Psoas muscle (tissue), 8 donors: ENCODE data around the gene USP28. TPM values are rescaled to one million over a fixed set of nuclear protein-coding genes. Genes with fewer than 3 reads are reported as not detected.

Experiments
- ATAC-seq, 4 donors: fragments of 200-7000 bp; cut with Tn5 transposase; one replicate each; pipeline ENCODE4 v1.9.1; 2020; ENCODE audit warnings: moderate library complexity in 3 of 4, mild to moderate bottlenecking in 2 of 4
- DNase-seq, 2 donors: peaks; one replicate each; pipeline ENCODE4 v3.0.0-alpha.2; 2020
- H3K27ac ChIP-seq: fragments of 200-600 bp; one replicate; pipeline ENCODE4 v1.8.0; 2022
- H3K27me3 ChIP-seq, 3 donors: fragments of 200-600 bp in 1 of 3; one replicate each; pipeline versions ENCODE4 v1.6.1 to v1.8.0; 2013 to 2022; ENCODE audit warnings: low read length in 2 of 3, mild to moderate bottlenecking in 2 of 3, moderate library complexity in 1 of 3; ENCODE audit not compliant: insufficient read depth in 3 of 3
- H3K36me3 ChIP-seq, 2 donors: fragments of 200-600 bp in 1 of 2; one replicate each; pipeline versions ENCODE4 v1.6.1 to v1.8.0; 2013 to 2022; ENCODE audit warnings: low read depth in 1 of 2, mild to moderate bottlenecking in 1 of 2, moderate library complexity in 1 of 2; ENCODE audit not compliant: insufficient read depth in 1 of 2
- H3K4me1 ChIP-seq: fragments of 200-600 bp; one replicate; pipeline ENCODE4 v1.8.0; 2022
- H3K4me3 ChIP-seq: fragments of 200-600 bp; one replicate; pipeline ENCODE4 v1.8.0; 2022; ENCODE audit warnings: mild to moderate bottlenecking
- H3K9me3 ChIP-seq: fragments of 200-600 bp; one replicate; pipeline ENCODE4 v1.8.0; 2022
- CTCF ChIP-seq: fragments of 200-600 bp; IDR thresholded peaks from one replicate; pipeline ENCODE4 v1.8.0; 2022; ENCODE audit warnings: antibody characterized with exemption
- WGBS, 3 donors: extraction: QIAGEN DNeasy Blood & Tissue Kit; methylation state at CpG; one replicate each; pipeline versions ENCODE4 v1.1.6 to v1.1.7; 2013; 5-methylcytosine and 5-hydroxymethylcytosine counted together
- intact Hi-C, 2 donors: fragments of 100-400 bp; cut with DNase I; formaldehyde crosslinking; loops; one replicate each; pipeline versions ENCODE4 v1.11.0 to v1.14.2; 2022
- polyA plus RNA-seq, 3 donors: library from polyadenylated mRNA; stranded (reverse); fragments of 200-250 nt; gene quantifications; one replicate each; pipeline ENCODE4 v1.2.3, GENCODE V29; 2013
- total RNA-seq, 4 donors: library from RNA; stranded (reverse); fragmentation: NEBNext Ultra II Directional in 2 of 4; extraction: Animal tissue kit (Norgen Biotek cat#: 25700) in 2 of 4; gene quantifications; one replicate each; pipeline versions ENCODE4 v1.2.1 to v1.2.4, GENCODE V29; 2021 to 2023
- donor health status: healthy with polysubstance abuse.
- donor health status: DM: no; HTN: no; CAD: no; lungs with moderate emphysema.
- donor health status: Bipolar disorder and iron deficiency.
- donor health status: healthy.
- donor health status: DM: yes; HTN: yes; CAD: no.
- donor health status: DM: no; HTN: no; CAD: no.
- donor health status: DM: no; HTN: no; CAD: no.
- donor health status: DM: yes; HTN: yes; CAD: no.

Gene USP28
- total and polyA plus RNA-seq, 7 donors = 35.4 to 224 (median 112) TPM

GRCh38 chr11:113907681-113908080 lies 32.3 kb upstream of the USP28 start:
- no peak for ATAC-seq
- no peak overlapping the region for H3K4me3 ChIP-seq
- no peaks in the 10 kb centered on the region for H3K27me3 ChIP-seq
- no peak overlapping the region for H3K27ac ChIP-seq
- H3K4me1 ChIP-seq = peaks cover 10% of the 10 kb centered on the region
- H3K9me3 ChIP-seq = no peaks in the 10 kb centered on the region
- H3K36me3 ChIP-seq = no peaks in the 10 kb centered on the region
- no peak for TF ChIP-seq CTCF
- intact Hi-C loops = no loop called here
- 67 to 73% (median 73%) methylated on average over 8 of the region's 8 CpGs for WGBS, 3 donors
- DNase-seq = no peak

- H3K27ac ChIP-seq = no peak overlapping the region
- ATAC-seq (peak in 1 of 4 donors; percentile 35), DNase-seq (no peak)
- no peaks in the 10 kb centered on the region for H3K27me3 ChIP-seq
- intact Hi-C loops = no loop called here
- H3K4me1 ChIP-seq = peaks cover 10% of the 10 kb centered on the region
- H3K9me3 ChIP-seq = no peaks in the 10 kb centered on the region
- no peak for TF ChIP-seq CTCF
- no peaks in the 10 kb centered on the region for H3K36me3 ChIP-seq
- no peak overlapping the region for H3K4me3 ChIP-seq
- 64 to 84% (median 75%) methylated on average over 1 of the region's 1 CpG for WGBS, 3 donors
Observed at GRCh38 chr11:113907152-113907551, 31.8 kb upstream of the USP28 start.

- H3K36me3 ChIP-seq = no peaks in the 10 kb centered on the region
- no peaks in the 10 kb centered on the region for H3K9me3 ChIP-seq
- WGBS, 3 donors = 27 to 33% (median 33%) methylated on average over 2 of the region's 2 CpGs
- ATAC-seq (peak; percentile 69 to 85 (median 76)), DNase-seq (no peak)
- H3K27me3 ChIP-seq = no peaks in the 10 kb centered on the region
- peaks cover 10% of the 10 kb centered on the region for H3K4me1 ChIP-seq
- no peak overlapping the region for H3K27ac ChIP-seq
- intact Hi-C loops = no loop called here
- no peak overlapping the region for H3K4me3 ChIP-seq
- TF ChIP-seq CTCF = no peak
Observed at GRCh38 chr11:113906516-113906915, 31.1 kb upstream of the USP28 start.

GRCh38 chr11:113906038-113906437 lies 30.7 kb upstream of the USP28 start:
- DNase-seq = no peak
- WGBS, 3 donors = 60 to 64% (median 63%) methylated on average over 4 of the region's 4 CpGs
- intact Hi-C loops = no loop called here
- TF ChIP-seq CTCF = no peak
- no peak overlapping the region for H3K27ac ChIP-seq
- H3K9me3 ChIP-seq = no peaks in the 10 kb centered on the region
- no peaks in the 10 kb centered on the region for H3K27me3 ChIP-seq
- peak in 3 of 4 donors; percentile 49 to 63 (median 61) for ATAC-seq
- peaks cover 10% of the 10 kb centered on the region for H3K4me1 ChIP-seq
- no peaks in the 10 kb centered on the region for H3K36me3 ChIP-seq
- no peak overlapping the region for H3K4me3 ChIP-seq
